Right kidney (tissue), 1 donor: Measurements from ENCODE around the gene GRID2.

Source experiments
- DNase-seq: peaks from one replicate; pipeline ENCODE4 v3.0.0-alpha.2; 2016

GRID2 gene

GRCh38 chr4:93416344-93417128, 1112.8 kb downstream of the GRID2 start:
- DNase-seq: no peak

GRCh38 chr4:93431371-93431770, 1127.6 kb downstream of the GRID2 start:
- DNase-seq: no peak

- no peak for DNase-seq
Observed at GRCh38 chr4:93433840-93434239, 1130.1 kb downstream of the GRID2 start.

- no peak for DNase-seq
Observed at GRCh38 chr4:93436000-93436626, 1132.3 kb downstream of the GRID2 start.

- DNase-seq: no peak
Observed at GRCh38 chr4:93437991-93438390, 1134.2 kb downstream of the GRID2 start.

GRCh38 chr4:93444860-93445259, 1141.1 kb downstream of the GRID2 start:
- no peak for DNase-seq

GRCh38 chr4:93446038-93446437, 1142.3 kb downstream of the GRID2 start:
- no peak for DNase-seq

- DNase-seq: no peak
Observed at GRCh38 chr4:93448691-93449293, 1145.0 kb downstream of the GRID2 start.

GRCh38 chr4:93451954-93452353, 1148.2 kb downstream of the GRID2 start:
- no peak for DNase-seq

GRCh38 chr4:93461541-93461940, 1157.8 kb downstream of the GRID2 start:
- no peak for DNase-seq

GRCh38 chr4:93466446-93466845, 1162.7 kb downstream of the GRID2 start:
- no peak for DNase-seq

GRCh38 chr4:93467484-93468155, 1163.9 kb downstream of the GRID2 start:
- no peak for DNase-seq

- no peak for DNase-seq
Observed at GRCh38 chr4:93469560-93469959, 1165.8 kb downstream of the GRID2 start.

- no peak for DNase-seq
Observed at GRCh38 chr4:93475730-93476129, 1172.0 kb downstream of the GRID2 start.

GRCh38 chr4:93478805-93479204, 1175.0 kb downstream of the GRID2 start:
- DNase-seq: no peak

GRCh38 chr4:93480452-93480851, 1176.7 kb downstream of the GRID2 start:
- no peak for DNase-seq

GRCh38 chr4:93495346-93495745, 1191.6 kb downstream of the GRID2 start:
- no peak for DNase-seq

- no peak for DNase-seq
Observed at GRCh38 chr4:93501244-93501643, 1197.5 kb downstream of the GRID2 start.

- no peak for DNase-seq
Observed at GRCh38 chr4:93501946-93502345, 1198.2 kb downstream of the GRID2 start.

GRCh38 chr4:93502991-93503390, 1199.2 kb downstream of the GRID2 start:
- no peak for DNase-seq

- no peak for DNase-seq
Observed at GRCh38 chr4:93513851-93514250, 1210.1 kb downstream of the GRID2 start.

- no peak for DNase-seq
Observed at GRCh38 chr4:93515208-93515607, 1211.4 kb downstream of the GRID2 start.
